Type B pancreatic cell (in vitro differentiated cells): ENCODE data around the gene TUSC2. TPM values are rescaled to one million over a fixed set of nuclear protein-coding genes. Genes with fewer than 3 reads are reported as not detected.

Experiments used
- DNase-seq: peaks from one replicate; pipeline ENCODE4 v3.0.0; 2021; ENCODE audit warnings: mixed read lengths; ENCODE audit not compliant: unreplicated experiment; ENCODE audit errors: extremely low spot score
- H3K27ac Mint-ChIP-seq: 2 replicates; pipeline ENCODE4 v1.8.0; 2021; ENCODE audit warnings: mild to moderate bottlenecking, mixed read lengths
- H3K27me3 Mint-ChIP-seq: 2 replicates; pipeline ENCODE4 v1.8.0; 2021; ENCODE audit warnings: mixed read lengths
- H3K36me3 Mint-ChIP-seq: 2 replicates; pipeline ENCODE4 v1.8.0; 2021; ENCODE audit warnings: mixed read lengths
- H3K4me1 Mint-ChIP-seq: one replicate; pipeline ENCODE4 v1.8.0; 2021; ENCODE audit warnings: mixed read lengths; ENCODE audit not compliant: unreplicated experiment
- H3K4me3 Mint-ChIP-seq: 2 replicates; pipeline ENCODE4 v1.8.0; 2021; ENCODE audit warnings: mild to moderate bottlenecking, mixed read lengths
- H3K9me3 Mint-ChIP-seq: 2 replicates; pipeline ENCODE4 v1.8.0; 2021; ENCODE audit warnings: mixed read lengths
- CTCF ChIP-seq: fragments of 200-600 bp; sonication (generic); conservative IDR thresholded peaks from 2 replicates; pipeline ENCODE4 v1.5.0; 2021; ENCODE audit warnings: antibody characterized with exemption, mild to moderate bottlenecking
- total RNA-seq: library from RNA; stranded (reverse); gene quantifications from 2 replicates; pipeline ENCODE4 v1.2.1, GENCODE V29; 2021; ENCODE audit warnings: low replicate concordance

TUSC2 gene
- total RNA-seq, 1 donor from 2014 or later, result 24.9 TPM

DNA sequence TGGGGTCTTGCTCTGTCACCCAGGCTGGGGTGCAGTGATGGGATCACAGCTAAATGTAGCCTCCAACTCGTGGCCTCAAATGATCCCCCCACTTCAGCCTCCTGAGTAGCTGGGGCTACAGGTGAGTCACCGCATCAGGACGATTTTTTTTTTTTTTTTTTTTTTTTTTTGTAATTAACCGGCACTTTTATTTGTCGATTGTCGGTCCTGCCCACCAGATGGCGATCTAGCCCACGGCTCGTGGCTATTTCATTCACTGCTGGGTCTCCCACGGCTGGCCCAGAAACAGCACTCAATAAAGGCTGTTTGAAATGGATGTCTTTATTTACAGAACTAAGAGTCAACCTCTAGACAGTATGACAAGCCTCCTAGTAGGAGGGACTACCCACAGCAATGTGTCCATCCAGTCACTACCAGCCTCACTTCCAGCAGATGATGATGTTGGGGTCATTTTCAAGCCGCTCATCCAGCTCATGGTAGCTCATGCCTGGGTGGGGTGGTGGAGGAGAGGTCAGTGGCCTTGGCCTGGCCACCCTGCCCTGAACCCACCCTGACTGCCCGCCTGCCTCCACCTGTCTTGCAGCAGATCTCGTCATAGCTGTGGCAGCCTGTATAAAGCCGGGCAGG lies 19.3 kb upstream of the TUSC2 start:
- Mint-ChIP-seq H3K27ac (no peak overlapping the region), H3K4me1 (peaks cover 24% of the 10 kb centered on the region), H3K9me3 (no peaks in the 10 kb centered on the region), H3K4me3 (peak overlapping the region; percentile 60), H3K36me3 (no peaks in the 10 kb centered on the region), H3K27me3 (peaks cover 30% of the 10 kb centered on the region)
- peak; percentile 82 for TF ChIP-seq CTCF
- DNase-seq, result no peak

DNA sequence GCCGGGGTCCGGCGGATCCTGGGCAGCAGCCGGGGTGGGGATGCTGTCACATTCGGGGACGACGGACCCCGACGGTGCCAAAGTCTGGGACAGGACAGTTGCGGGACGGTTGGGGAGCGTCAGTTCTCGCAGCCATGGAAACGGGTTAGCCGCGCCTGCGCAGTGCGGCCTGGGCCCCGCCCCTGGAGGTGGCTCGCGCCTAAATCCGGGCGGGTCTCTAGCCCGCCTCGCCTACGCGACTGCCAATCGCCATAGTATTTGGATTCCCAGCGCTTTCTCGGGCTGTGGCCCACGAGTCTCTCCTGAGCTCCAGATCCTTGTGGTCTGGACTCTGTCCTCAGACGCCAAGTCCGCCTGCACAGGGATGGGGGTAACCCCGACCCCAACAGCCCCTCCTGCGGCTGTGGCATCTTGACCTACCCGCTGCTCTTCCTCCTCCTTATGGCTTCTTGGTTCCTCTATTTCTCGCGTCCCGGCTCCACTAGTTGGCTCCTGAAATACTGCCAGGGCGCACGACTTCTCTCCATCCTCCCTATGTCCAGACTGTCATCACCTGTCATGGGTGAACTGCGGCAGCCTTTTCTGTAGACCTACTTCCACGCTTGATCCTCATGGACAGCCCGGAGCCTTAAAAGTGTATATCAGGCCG lies 17.7 kb upstream of the TUSC2 start, which contains the start of gene ZMYND10:
TSS of gene ZMYND10 (minus strand) at position 147 of the 649 bp plus-strand sequence. CDS start 153 bp downstream, outside the sequence.
- no peak for DNase-seq
- no peaks in the 10 kb centered on the region for H3K36me3 Mint-ChIP-seq
- H3K4me1 Mint-ChIP-seq, result peaks cover 18% of the 10 kb centered on the region
- no peak for TF ChIP-seq CTCF
- H3K27me3 Mint-ChIP-seq, result peaks cover 45% of the 10 kb centered on the region
- no peaks in the 10 kb centered on the region for H3K9me3 Mint-ChIP-seq
- H3K4me3 Mint-ChIP-seq, result peak within 1 kb of the TSS; percentile 83
- peak within 1 kb of the TSS; percentile 79 for H3K27ac Mint-ChIP-seq

- peaks cover 49% of the 10 kb centered on the region for H3K27me3 Mint-ChIP-seq
Observed at GRCh38 chr3:50345008-50345407, 17.0 kb upstream of the TUSC2 start.

DNA sequence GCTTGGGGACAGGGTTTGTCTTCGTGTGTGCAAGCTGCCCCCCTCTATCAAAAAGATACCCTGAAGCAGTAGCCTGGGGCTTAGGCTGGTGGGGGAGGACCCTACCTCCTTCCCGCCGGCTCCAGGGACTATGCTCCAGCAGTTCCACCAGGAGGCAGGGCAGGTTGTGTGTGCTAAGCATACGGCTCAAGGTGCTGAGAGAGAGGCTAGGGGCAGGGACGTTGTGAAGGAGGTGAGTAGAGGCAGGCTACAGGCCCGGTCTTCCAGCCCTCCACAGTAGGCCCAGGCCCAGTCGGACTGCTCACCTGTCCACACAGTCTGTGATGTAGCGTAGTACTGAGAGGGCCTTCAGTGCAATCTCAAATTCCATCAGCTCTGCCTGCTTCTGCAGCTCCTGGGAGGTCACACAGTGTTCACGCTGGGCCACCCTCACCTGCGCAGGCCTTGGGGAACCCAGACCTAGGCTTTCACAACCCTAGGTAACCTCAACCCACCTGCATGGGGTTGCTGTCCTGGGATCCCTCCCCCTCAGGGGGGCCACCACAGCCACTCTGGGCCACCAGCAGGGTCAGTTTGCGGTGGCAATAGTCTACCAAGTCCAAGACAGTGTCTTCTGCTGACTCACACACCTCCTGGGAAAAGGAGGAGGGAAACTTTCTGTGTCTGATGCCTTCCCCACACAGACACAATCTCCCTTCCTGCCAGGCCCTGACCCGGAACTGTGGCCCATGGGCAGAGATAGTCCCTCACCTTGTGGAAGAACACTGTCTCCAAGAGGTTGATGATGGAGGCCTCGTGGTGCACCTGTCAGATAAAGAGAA lies 15.0 kb upstream of the TUSC2 start:
- DNase-seq, result no peak
- Mint-ChIP-seq H3K36me3 (no peaks in the 10 kb centered on the region), H3K27ac (no peak overlapping the region), H3K4me3 (no peak overlapping the region), H3K27me3 (peaks cover 65% of the 10 kb centered on the region), H3K4me1 (peaks cover 22% of the 10 kb centered on the region), H3K9me3 (no peaks in the 10 kb centered on the region)
- TF ChIP-seq CTCF, result no peak

More at GRCh38 chr3:50345008-50345407, 17.0 kb upstream of the TUSC2 start:
- Mint-ChIP-seq H3K36me3 (no peaks in the 10 kb centered on the region), H3K9me3 (no peaks in the 10 kb centered on the region), H3K4me1 (peaks cover 12% of the 10 kb centered on the region), H3K27ac (no peak overlapping the region), H3K4me3 (peak overlapping the region; percentile 83)
- TF ChIP-seq CTCF, result no peak
- DNase-seq, result no peak

- Mint-ChIP-seq H3K36me3 (no peaks in the 10 kb centered on the region), H3K4me1 (peaks cover 20% of the 10 kb centered on the region), H3K4me3 (peak overlapping the region; percentile 22), H3K27me3 (peaks cover 65% of the 10 kb centered on the region), H3K27ac (no peak overlapping the region), H3K9me3 (no peaks in the 10 kb centered on the region)
- no peak for DNase-seq
- TF ChIP-seq CTCF, result no peak
Observed at GRCh38 chr3:50341996-50342650, 14.1 kb upstream of the TUSC2 start.
